ENCODE results near the gene SEMA7A. TPM values are rescaled to one million over a fixed set of nuclear protein-coding genes. Genes with fewer than 3 reads are reported as not detected.
A peak's percentile ranks its signal among the peaks of the same experiment; 100 is the strongest.

SEMA7A gene
- total RNA-seq, 1 donor from 2014 or later: 1.2 TPM

DNA sequence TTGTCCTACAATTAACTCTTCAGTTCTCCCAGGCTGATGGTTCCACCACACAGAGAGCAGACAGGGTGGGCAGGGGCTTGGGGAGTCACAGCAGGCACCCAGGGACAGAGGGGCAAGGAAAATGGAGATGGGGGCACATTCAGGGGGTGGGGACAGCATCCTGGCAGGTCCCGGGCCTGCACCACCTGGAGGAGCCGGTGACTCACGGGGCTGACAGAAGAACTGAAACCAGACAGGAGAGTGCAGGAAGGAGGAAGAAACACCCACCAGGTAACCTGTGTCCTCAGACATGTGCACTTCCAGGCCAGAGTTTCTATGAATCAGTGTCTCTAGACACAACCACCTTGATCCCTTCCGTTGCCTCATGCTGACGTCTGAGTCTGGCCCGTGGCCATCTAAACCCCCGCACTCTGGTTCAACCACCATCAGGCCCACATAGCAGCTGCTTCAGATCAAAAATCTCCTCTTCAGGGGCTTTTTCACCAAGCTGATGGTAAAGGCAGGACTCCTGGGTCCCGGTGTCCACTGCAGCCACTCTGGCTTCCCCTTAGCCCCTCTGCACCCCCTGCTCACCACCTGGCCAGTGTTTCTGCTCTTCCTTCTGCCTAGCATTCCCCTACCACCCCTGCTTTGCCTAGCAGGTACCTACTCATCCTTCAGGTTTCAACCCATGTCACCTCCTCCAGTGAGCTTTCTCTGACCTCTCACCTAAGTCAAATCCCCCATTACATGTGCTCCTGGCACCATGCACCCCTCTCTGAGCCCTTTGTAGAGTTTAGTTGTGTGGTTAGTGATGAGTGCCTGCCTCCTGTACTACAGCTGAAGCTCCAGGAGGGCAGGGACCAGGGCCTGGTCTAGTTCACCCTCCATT, 49.8 kb downstream of the SEMA7A start:
- ATAC-seq (ENCODE audit: poor library complexity) (no peak), DNase-seq (no peak)
- intact Hi-C loops (cut with DNase I): loop anchor here (2.0 kb wide), 1 partner anchor 55 kb away; no protein-coding TSS in a partner anchor

- intact Hi-C loops (cut with DNase I): loop anchor here (2.0 kb wide), 1 partner anchor 56 kb away; no protein-coding TSS in a partner anchor
- DNase-seq (no peak), ATAC-seq (ENCODE audit: poor library complexity) (no peak)
These were observed 50.5 kb downstream of the SEMA7A start for GRCh38 chr15:74383286-74383685.

DNA sequence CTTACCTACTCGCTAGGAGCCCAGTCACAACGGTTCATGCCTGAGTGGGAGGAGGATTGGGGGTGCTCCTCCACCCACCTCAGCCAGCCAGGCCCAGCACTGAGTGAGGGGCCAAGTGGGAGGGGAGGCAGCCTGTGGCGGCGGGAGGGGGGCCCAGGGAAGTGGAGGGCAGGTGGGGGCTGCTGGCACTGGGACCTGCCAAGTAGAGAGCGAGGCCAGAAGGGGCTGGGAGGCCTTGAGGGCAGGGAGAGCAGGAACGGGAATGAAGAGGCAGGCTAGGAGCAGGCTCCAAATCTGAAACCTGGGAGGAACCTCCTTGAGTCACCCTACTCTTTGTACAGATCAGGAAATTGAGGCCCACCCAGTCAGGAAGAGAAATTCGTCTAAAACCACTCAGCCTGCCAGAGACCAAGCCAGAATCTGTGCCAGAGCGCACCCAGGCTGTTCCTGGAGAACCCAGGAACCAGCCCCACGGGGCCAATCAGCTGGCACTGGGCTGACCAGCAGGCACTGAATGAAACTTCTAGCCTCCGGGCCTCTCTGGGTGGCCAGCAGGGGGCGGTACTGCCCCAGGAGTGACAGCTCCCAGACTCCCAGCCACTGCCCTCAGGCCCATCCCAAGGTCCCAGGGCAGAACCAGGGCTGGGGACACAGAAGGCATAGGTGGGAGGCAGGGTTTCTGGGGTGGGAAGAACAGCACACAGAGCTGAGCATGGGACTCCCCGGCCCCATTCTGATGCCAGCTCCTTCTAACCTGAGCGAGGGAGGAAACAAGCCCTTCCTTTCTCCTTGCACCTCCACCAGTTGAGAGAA, 51.5 kb downstream of the SEMA7A start:
- intact Hi-C loops (cut with DNase I): loop anchor here (2.0 kb wide), 1 partner anchor 57 kb away; no protein-coding TSS in a partner anchor
- ATAC-seq (ENCODE audit: poor library complexity) (peak; percentile 96), DNase-seq (peak; percentile 92)

- intact Hi-C loops (cut with DNase I): no loop called here
- no peak for ATAC-seq (ENCODE audit: poor library complexity)
- peak; percentile 17 for DNase-seq
These were observed 52.3 kb downstream of the SEMA7A start for GRCh38 chr15:74381481-74381880.

- intact Hi-C loops (cut with DNase I): no loop called here
- no peak for DNase-seq
- no peak for ATAC-seq (ENCODE audit: poor library complexity)
These were observed 52.6 kb downstream of the SEMA7A start for GRCh38 chr15:74381190-74381453.

DNA sequence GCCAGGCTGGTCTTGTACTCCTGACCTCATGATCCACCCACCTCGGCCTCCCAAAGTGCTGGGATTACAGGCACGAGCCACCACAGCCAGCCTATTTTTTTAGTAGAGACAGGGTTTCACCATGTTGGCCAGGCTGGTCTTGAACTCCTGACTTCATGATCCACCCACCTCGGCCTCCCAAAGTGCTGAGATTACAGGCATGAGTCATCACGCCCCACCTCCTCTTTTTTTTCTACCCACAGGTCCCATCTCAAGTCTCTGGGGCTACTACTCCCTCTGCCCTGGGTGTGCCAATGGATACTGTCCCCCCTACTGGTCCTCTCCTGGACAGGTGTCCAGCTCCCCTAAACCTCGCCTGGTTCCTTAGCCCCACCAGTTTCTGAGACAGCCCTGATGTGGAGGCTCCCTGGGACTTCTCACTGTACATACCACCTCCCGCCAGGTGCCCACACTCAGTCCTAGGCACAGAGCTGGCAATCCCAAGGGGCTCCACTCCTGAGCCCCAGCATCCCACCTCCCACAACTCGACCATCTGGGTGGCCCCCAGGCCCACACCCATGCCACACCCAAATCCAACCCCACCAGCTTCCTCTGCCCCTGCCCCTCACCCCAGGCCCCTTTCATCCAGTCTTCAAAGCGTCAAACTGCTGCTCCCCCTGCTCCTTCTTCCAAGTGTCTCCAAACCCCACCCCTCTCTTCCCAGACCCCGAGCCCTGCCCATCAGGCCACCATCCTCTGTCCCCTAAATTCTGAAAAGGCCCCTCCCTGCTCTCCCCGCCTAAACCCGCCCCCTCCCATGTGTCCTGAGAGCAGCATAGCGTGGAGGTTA, 53.2 kb downstream of the SEMA7A start:
- no peak for ATAC-seq (ENCODE audit: poor library complexity)
- intact Hi-C loops (cut with DNase I): no loop called here
- peak; percentile 26 for DNase-seq

- ATAC-seq (ENCODE audit: poor library complexity) (no peak), DNase-seq (no peak)
- intact Hi-C loops (cut with DNase I): loop anchor here (5.0 kb wide), 3 partner anchors 113 to 388 kb away; no protein-coding TSS in a partner anchor
These were observed 54.9 kb downstream of the SEMA7A start for GRCh38 chr15:74378848-74379247.

DNA sequence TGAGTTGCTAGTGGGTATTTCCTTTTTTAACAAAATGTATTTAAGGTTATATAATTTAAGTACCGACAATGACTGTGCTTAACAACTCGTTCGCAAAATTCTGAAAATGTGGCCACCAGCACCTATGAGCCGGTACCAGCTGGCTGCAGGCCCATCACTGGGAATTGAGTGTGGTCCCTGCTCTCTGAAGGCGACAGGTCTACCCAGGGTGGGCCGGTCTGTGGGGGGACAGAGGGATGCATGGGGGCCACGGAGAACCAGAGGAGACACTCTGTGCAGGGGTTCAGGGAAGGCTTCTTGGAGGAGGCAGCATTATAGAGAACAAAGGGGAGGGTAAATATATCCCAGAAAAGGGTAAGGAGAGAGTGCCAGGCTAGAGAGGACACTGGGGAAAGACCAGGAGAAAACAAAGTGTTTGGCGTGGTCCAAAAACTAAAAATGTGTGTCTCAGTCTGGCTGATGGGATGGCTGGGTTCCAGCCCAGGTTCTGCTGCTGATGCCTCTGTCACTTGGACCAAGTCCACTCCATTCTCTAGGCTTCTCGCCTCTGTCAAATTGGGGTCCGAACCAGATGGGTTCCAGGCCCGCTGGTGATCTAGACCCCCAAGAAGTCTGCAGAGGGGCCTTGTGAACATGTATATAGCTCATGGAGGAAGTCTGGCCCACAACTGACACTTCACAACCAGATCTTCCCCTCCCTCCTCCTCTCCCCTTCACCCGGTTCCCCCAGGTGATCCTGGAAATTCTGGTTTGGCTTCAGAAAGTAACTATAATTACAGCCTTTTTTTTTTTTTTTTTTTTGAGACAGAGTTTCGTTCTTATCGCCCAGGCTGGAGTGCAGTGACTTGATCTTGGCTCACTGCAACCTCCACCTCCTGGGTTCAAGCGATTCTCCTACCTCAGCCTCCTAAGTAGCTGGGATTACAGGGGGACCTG, 55.7 kb downstream of the SEMA7A start:
- ATAC-seq (ENCODE audit: poor library complexity) (no peak), DNase-seq (no peak)
- intact Hi-C loops (cut with DNase I): loop anchor here (5.0 kb wide), 3 partner anchors 114 to 389 kb away; no protein-coding TSS in a partner anchor

GRCh38 chr15:74376825-74377581, 56.8 kb downstream of the SEMA7A start:
- no peak for ATAC-seq (ENCODE audit: poor library complexity)
- intact Hi-C loops (cut with DNase I): loop anchor here (5.0 kb wide), 3 partner anchors 115 to 390 kb away; no protein-coding TSS in a partner anchor
- no peak for DNase-seq

GRCh38 chr15:74376226-74376625, 57.5 kb downstream of the SEMA7A start:
- intact Hi-C loops (cut with DNase I): loop anchor here (5.0 kb wide), 3 partner anchors 116 to 391 kb away; no protein-coding TSS in a partner anchor
- DNase-seq (no peak), ATAC-seq (ENCODE audit: poor library complexity) (no peak)

- intact Hi-C loops (cut with DNase I): loop anchor here (5.0 kb wide), 3 partner anchors 117 to 392 kb away; no protein-coding TSS in a partner anchor
- DNase-seq (peak; percentile 86), ATAC-seq (ENCODE audit: poor library complexity) (peak; percentile 72)
These were observed 58.5 kb downstream of the SEMA7A start for GRCh38 chr15:74375303-74375693.

DNA sequence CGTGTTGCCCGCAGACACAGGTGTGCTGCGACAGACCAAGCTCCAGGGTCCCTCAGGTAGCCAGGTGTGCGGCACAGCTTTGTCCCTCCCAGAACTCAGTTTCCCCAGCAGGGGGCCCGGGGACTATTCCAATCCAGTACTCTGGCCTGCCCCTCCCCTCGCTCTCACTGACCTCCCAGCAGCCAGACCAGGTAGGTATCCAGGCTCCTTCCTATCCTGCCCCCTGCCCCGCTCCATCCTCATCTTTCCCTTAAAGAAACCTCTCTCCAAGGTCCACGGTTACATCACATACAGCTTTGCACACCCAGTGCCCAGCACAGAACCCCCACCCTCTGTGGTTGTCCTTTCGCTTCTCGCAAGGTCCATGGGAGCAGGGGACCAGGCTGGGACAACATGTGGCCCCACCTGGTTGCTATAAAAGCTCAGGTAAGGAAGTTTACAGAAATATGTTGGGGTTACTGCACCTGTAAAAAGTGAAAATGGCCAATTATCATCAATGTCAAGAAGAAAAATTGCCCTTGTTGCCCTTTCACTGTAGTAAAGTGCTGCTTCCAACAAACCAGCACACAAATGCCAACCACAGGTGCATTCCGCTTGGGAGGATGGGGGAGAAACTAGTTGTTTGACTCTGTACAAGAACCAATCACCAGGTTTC, 59.0 kb downstream of the SEMA7A start:
- intact Hi-C loops (cut with DNase I): loop anchor here (5.0 kb wide), 3 partner anchors 118 to 393 kb away; no protein-coding TSS in a partner anchor
- no peak for ATAC-seq (ENCODE audit: poor library complexity)
- DNase-seq: no peak

DNA sequence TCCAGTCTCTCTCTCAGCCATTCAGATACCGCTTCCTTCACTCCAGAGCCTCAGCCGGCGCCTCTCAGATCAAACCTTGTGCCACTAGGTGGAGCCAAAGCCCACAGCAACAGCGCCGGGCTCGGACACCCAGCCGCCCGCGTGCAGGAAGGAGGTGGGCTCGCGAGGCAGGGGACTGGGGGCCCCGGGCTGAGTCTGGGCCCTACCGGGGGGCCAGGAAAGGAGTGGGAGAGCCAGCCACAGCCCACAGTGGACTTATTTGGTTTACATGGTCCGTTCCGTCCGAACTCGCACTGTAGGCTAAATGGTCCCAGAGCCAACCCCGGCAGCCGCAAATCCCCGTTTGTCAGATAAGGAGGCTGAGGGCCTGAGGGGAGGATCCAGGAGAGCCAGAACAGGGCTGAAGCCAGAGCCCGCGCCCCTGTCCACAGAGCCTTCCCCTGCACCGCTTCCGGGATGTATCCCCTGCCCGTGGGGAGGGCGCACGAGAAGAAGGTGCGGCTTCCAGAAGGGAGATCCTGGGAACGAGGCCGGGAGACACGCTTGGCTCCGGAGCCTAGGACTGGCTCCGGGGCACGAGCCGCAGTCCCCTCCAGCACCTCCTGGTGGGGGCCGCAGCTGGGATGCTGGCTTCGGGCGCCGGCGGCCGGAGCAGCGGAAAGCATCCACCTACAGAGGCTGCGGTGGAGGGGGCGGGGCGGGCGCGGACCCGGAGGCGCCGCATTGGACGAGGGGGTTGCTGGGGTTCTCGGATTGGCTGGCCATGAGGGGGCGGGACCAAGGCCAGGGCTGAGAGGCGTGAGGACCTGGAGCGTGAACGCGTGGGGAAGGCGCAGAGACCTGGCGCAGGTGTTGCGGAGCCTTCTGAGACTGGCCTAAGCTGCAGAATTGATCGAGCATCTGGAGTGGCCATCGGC, 59.8 kb downstream of the SEMA7A start:
- DNase-seq (peak; percentile 95), ATAC-seq (ENCODE audit: poor library complexity) (peak; percentile 99)
- intact Hi-C loops (cut with DNase I): no loop called here

GRCh38 chr15:74373056-74373650, 60.6 kb downstream of the SEMA7A start:
- ATAC-seq (ENCODE audit: poor library complexity): no peak
- intact Hi-C loops (cut with DNase I): no loop called here
- no peak for DNase-seq

DNA sequence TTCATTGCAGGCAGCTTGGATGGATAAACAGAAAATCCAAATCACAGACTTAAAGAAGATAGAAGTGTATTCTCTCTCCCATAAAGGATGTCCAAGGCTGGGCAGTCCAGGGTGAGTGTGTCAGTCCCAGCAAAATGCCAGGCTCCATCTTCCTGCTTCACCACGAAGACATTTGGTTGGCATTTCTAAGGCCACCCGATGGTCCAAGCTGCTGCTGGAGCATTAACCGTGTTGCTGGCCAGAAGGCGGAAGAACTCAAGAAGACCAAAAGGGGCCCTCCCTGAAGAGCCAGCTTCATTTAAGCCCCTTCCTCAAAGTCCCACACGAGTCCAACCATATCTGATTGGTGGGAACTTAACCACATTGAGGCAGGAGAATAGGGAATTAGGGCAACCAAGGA, 63.3 kb downstream of the SEMA7A start:
- intact Hi-C loops (cut with DNase I): no loop called here
- no peak for DNase-seq
- no peak for ATAC-seq (ENCODE audit: poor library complexity)

All from Right ventricle myocardium superior (tissue), 1 donor.